IPS-18c (cell line): ENCODE data around the gene C16orf74.

Experiments
- H3K4me3 ChIP-seq: 2 replicates; pipeline ENCODE4 v1.7.0; 2013; ENCODE audit warnings: low read depth, mild to moderate bottlenecking, low read length, moderate library complexity; ENCODE audit not compliant: insufficient read depth
- H3K9me3 ChIP-seq: one replicate; pipeline ENCODE4 v1.6.1; 2013; ENCODE audit warnings: mild to moderate bottlenecking, low read length, moderate library complexity; ENCODE audit not compliant: control insufficient read depth, insufficient read depth

Gene C16orf74

GRCh38 chr16:85661740-85662481 lies 89.0 kb downstream of the C16orf74 start:
- H3K9me3 ChIP-seq: no peaks in the 10 kb centered on the region

DNA sequence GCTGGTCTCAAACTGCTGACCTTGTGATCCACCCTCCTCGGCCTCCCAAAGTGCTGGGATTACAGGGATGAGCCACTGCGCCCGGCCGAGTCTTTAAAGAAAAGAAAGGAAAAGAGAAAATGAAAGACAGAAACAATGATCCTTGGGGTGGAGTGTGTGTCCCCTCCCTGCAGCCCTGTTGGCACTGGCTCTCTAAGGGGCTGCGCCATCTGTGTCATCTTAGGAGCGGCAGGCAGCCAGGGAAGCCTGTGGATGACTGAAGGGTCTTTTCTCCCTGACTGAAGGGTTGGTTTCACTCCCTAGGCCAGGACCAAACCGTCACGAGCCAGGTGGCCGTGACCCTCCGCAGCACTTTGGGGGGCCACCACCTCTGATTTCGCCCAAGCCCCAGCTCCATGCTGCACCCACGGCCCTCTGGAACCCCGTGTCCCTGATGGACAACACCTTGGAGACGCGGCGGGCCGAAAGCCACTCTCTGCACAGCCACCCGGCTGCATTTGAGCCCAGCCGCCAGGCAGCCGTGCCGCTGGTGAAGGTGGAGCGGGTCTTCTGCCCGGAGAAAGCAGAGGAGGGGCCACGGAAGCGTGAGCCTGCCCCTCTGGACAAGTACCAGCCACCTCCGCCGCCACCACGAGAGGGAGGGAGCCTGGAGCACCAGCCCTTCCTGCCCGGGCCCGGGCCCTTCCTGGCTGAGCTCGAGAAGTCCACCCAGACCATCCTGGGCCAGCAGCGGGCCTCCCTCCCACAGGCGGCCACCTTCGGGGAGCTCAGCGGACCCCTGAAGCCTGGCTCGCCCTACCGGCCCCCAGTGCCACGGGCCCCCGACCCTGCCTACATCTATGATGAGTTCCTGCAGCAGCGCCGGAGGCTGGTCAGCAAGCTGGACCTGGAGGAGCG lies 89.8 kb downstream of the C16orf74 start:
- Histone ChIP-seq H3K9me3 (no peaks in the 10 kb centered on the region), H3K4me3 (no peak overlapping the region)

More at GRCh38 chr16:85661740-85662481, 89.0 kb downstream of the C16orf74 start:
- H3K4me3 ChIP-seq: no peak overlapping the region

DNA sequence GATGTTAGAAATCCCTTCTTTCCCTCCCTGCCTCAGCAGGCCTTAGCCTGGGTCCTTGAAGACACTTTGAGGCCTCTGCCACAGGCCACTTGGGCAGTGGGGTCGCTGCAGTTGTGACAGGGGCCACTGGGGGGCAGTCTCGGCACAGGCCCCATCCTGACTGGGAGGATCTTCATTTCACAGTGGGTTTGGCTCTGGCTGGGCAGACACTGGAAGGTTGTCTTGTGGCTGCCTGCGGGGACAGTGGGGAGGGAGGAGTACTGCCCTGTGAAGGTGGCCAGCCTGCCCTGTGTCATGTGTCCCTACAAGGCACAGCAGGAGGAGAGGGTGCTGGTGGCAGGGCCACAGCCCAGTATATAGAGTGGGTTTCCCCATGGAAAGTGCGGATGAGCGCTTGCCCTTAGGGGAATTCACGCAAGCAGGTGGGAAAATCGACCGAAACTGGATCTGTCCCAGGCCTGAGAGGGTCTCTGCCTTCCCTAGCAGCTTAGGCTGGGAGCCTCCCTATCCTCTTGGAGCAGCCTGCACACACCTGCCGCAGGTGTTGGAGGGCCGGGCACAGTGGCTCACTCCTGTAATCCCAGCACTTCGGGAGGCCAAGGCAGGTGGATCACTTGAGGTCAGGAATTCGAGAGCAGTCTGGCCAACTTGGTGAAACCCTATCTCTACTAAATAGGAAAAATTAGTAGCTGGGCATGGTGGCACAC lies 90.9 kb downstream of the C16orf74 start:
- H3K4me3 ChIP-seq: no peak overlapping the region
- no peaks in the 10 kb centered on the region for H3K9me3 ChIP-seq

DNA sequence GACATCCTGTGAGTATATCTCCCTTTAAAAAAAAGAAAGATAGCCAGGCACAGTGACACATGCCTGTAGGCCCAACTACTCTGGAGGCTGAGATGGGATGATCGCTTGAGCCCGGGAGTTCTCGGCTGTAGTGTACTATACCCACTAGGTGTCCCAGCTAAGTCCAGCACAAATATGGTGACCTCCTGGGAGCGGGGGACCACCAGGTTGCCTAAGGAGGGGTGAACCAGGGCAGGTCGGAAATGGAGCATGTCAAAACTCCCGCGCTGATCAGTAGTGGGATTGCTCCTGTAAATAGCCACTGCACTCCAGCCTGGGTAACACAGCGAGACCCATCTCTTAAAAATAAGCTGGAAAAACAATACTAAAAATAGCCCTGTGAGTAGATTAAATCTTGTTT lies 91.6 kb downstream of the C16orf74 start:
- H3K9me3 ChIP-seq: no peaks in the 10 kb centered on the region
- H3K4me3 ChIP-seq: no peak overlapping the region

DNA sequence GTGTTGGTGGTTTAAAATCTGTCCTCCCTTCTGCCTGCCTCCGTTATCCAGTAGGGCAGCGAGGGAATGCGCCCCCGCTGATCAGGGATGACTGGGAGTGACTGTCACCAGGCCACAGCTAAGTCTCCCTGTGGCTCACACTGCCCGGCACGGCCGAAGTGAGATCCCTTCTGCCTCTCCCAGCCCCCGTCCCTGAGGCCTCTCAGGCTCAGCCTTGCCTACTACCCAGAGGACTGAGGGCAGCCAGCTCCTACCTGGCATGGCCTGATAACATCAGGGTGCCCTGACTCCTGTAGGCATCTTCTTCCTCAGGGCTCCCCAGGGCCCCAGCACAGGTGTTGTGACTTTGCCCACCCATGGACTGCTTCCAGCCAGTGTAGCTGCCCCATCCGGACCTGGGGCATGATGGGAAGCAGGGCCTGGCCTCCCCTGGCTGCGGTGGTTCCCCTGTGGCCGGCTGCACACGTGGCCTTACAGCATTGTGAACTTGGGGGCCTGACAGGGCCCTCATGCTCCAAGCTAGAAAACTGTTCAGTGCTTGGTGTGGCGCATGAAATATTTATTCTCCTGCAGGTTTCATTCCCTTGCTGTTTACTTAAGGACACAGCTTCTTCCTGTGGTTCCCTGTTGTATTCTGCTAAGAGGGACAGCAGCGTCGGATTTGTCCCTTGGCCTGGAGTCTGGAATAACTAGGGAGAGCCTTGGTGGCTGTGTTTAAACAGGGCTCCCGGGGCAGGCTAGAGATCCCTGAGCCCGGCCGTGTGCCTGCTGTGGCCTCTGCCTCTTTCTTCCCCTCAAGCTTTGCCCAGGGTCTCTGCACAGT lies 92.2 kb downstream of the C16orf74 start:
- Histone ChIP-seq H3K4me3 (no peak overlapping the region), H3K9me3 (no peaks in the 10 kb centered on the region)

DNA sequence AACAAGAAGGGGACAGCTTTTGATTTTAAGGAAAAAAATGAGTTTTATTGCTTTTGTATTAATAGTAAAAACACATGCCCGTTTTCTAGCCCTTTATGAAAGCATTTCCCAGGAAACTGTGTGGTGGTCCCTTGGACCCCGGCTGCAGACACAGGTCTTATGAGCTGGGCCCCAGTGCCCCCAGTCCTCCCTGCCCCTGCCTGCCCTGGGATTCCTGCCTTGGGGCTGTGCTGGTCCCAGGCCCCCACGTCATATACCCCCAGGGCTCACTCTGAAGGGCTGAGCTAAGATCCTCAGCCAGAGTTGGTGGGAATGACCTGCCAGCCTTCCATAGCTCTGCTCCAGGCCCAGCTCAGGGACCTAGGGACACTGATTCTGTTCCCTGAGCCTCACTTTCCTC lies 92.9 kb downstream of the C16orf74 start:
- no peak overlapping the region for H3K4me3 ChIP-seq
- H3K9me3 ChIP-seq: no peaks in the 10 kb centered on the region
